ENCODE results near the gene SLC22A17.

Gene SLC22A17

GRCh38 chr14:23357261-23357660, 4.6 kb upstream of the SLC22A17 start:
- H3K36me3 ChIP-seq (ENCODE audit: control insufficient read depth, insufficient read depth, low read length): no peaks in the 10 kb centered on the region

GRCh38 chr14:23356662-23357061, 4.0 kb upstream of the SLC22A17 start:
- H3K27me3 ChIP-seq (ENCODE audit: control insufficient read depth, insufficient read depth, low read length): peaks cover 27% of the 10 kb centered on the region
- no peaks in the 10 kb centered on the region for H3K36me3 ChIP-seq (ENCODE audit: control insufficient read depth, insufficient read depth, low read length)
- H3K4me1 ChIP-seq (ENCODE audit: control insufficient read depth, insufficient read depth, low read length): peaks cover 8% of the 10 kb centered on the region
- no peak overlapping the region for H3K9ac ChIP-seq (ENCODE audit: low read length)
- no peak overlapping the region for H3K4me3 ChIP-seq (ENCODE audit: low read length)
- no peaks in the 10 kb centered on the region for H3K9me3 ChIP-seq (ENCODE audit: control insufficient read depth, low read length)

More at GRCh38 chr14:23357261-23357660, 4.6 kb upstream of the SLC22A17 start:
- Histone ChIP-seq H3K4me3 (ENCODE audit: low read length) (no peak overlapping the region), H3K9me3 (ENCODE audit: control insufficient read depth, low read length) (no peaks in the 10 kb centered on the region), H3K9ac (ENCODE audit: low read length) (no peak overlapping the region), H3K27me3 (ENCODE audit: control insufficient read depth, insufficient read depth, low read length) (peaks cover 21% of the 10 kb centered on the region), H3K4me1 (ENCODE audit: control insufficient read depth, insufficient read depth, low read length) (peaks cover 4% of the 10 kb centered on the region)

GRCh38 chr14:23355871-23356435, 3.3 kb upstream of the SLC22A17 start:
- no peaks in the 10 kb centered on the region for H3K9me3 ChIP-seq (ENCODE audit: control insufficient read depth, low read length)
- peaks cover 9% of the 10 kb centered on the region for H3K4me1 ChIP-seq (ENCODE audit: control insufficient read depth, insufficient read depth, low read length)
- H3K9ac ChIP-seq (ENCODE audit: low read length): no peak overlapping the region
- H3K27me3 ChIP-seq (ENCODE audit: control insufficient read depth, insufficient read depth, low read length): peaks cover 34% of the 10 kb centered on the region
- H3K4me3 ChIP-seq (ENCODE audit: low read length): no peak overlapping the region
- H3K36me3 ChIP-seq (ENCODE audit: control insufficient read depth, insufficient read depth, low read length): no peaks in the 10 kb centered on the region

GRCh38 chr14:23354990-23355389, 2.3 kb upstream of the SLC22A17 start:
- Histone ChIP-seq H3K9me3 (ENCODE audit: control insufficient read depth, low read length) (no peaks in the 10 kb centered on the region), H3K27me3 (ENCODE audit: control insufficient read depth, insufficient read depth, low read length) (peaks cover 36% of the 10 kb centered on the region), H3K9ac (ENCODE audit: low read length) (no peak overlapping the region), H3K4me1 (ENCODE audit: control insufficient read depth, insufficient read depth, low read length) (peaks cover 9% of the 10 kb centered on the region), H3K36me3 (ENCODE audit: control insufficient read depth, insufficient read depth, low read length) (no peaks in the 10 kb centered on the region), H3K4me3 (ENCODE audit: low read length) (no peak overlapping the region)

DNA sequence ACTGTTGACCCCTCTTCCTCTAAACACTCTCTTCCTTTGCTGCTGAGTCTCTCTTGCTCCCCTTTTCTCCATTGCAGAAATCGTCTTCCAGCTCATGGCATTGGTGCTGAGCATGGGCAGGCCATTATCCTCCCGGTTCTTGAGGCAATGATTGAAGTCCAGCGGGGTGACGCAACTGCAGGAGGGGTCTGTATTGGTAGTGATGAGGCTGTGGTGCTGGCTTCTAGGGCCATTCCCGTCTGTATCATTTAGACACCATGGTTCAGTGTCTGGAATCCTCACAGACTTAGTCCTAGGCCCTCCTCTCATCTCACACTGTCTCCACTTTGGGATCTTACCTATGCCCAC, 720 bp upstream of the SLC22A17 start:
- Histone ChIP-seq H3K27me3 (ENCODE audit: control insufficient read depth, insufficient read depth, low read length) (peaks cover 35% of the 10 kb centered on the region), H3K4me3 (ENCODE audit: low read length) (no peak overlapping the region), H3K36me3 (ENCODE audit: control insufficient read depth, insufficient read depth, low read length) (no peaks in the 10 kb centered on the region), H3K9ac (ENCODE audit: low read length) (no peak overlapping the region), H3K4me1 (ENCODE audit: control insufficient read depth, insufficient read depth, low read length) (peaks cover 9% of the 10 kb centered on the region), H3K9me3 (ENCODE audit: control insufficient read depth, low read length) (no peaks in the 10 kb centered on the region)

DNA sequence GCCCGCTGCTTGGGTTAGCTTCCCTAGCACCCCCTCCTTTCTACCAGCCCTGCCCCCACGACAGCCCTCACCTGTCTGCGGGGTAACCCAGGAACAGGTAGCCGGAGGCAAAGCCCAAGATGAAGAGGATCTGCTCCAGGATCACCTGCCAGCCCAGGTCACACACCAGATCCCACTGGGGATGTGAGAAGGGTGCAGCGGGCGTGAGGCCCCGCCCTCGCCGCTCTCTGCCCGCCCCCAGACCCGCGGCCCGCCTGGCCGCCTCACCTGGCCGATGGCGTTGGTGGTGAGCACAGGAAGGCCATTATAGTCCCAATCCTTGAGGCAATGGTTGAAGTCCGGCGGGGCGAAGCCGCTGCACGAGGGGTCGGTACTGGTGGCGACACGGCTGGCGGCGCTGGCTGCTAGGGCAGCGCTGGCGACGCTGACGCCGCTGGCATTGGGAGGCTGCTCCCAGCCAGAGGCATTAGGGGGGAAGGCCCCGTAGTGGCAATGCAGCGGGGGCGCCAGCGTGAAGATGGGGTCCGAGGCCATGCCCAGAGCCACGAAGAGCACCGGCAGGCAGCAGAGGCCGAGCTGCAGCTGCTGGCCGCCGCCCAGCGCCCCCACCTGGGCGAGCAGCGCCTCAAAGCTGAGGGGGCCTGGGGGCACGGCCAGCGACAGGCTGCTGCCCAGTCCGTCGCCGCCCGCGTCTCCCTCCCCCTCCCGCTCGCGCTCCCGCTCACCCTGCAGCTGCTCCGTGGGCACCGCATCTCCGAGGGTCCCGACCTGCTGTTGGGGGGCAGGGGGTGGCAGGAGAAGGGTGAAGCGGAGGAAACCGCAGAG, 794 bp downstream of the SLC22A17 start:
- Histone ChIP-seq H3K36me3 (ENCODE audit: control insufficient read depth, insufficient read depth, low read length) (no peaks in the 10 kb centered on the region), H3K9me3 (ENCODE audit: control insufficient read depth, low read length) (no peaks in the 10 kb centered on the region), H3K4me1 (ENCODE audit: control insufficient read depth, insufficient read depth, low read length) (peaks cover 9% of the 10 kb centered on the region), H3K9ac (ENCODE audit: low read length) (peak overlapping the region; percentile 44), H3K4me3 (ENCODE audit: low read length) (no peak overlapping the region), H3K27me3 (ENCODE audit: control insufficient read depth, insufficient read depth, low read length) (peaks cover 35% of the 10 kb centered on the region)

- peaks cover 9% of the 10 kb centered on the region for H3K4me1 ChIP-seq (ENCODE audit: control insufficient read depth, insufficient read depth, low read length)
- no peaks in the 10 kb centered on the region for H3K36me3 ChIP-seq (ENCODE audit: control insufficient read depth, insufficient read depth, low read length)
- no peak overlapping the region for H3K9ac ChIP-seq (ENCODE audit: low read length)
- H3K9me3 ChIP-seq (ENCODE audit: control insufficient read depth, low read length): no peaks in the 10 kb centered on the region
- H3K4me3 ChIP-seq (ENCODE audit: low read length): no peak overlapping the region
- peaks cover 30% of the 10 kb centered on the region for H3K27me3 ChIP-seq (ENCODE audit: control insufficient read depth, insufficient read depth, low read length)
Measured at GRCh38 chr14:23349156-23349845, 3.4 kb downstream of the SLC22A17 start.

- Histone ChIP-seq H3K4me1 (ENCODE audit: control insufficient read depth, insufficient read depth, low read length) (peaks cover 9% of the 10 kb centered on the region), H3K4me3 (ENCODE audit: low read length) (no peak overlapping the region), H3K36me3 (ENCODE audit: control insufficient read depth, insufficient read depth, low read length) (no peaks in the 10 kb centered on the region), H3K9me3 (ENCODE audit: control insufficient read depth, low read length) (no peaks in the 10 kb centered on the region), H3K9ac (ENCODE audit: low read length) (no peak overlapping the region), H3K27me3 (ENCODE audit: control insufficient read depth, insufficient read depth, low read length) (peaks cover 28% of the 10 kb centered on the region)
Measured at GRCh38 chr14:23348297-23348655, 4.4 kb downstream of the SLC22A17 start.

- H3K4me3 ChIP-seq (ENCODE audit: low read length): no peak overlapping the region
- H3K36me3 ChIP-seq (ENCODE audit: control insufficient read depth, insufficient read depth, low read length): no peaks in the 10 kb centered on the region
- no peak overlapping the region for H3K9ac ChIP-seq (ENCODE audit: low read length)
- peaks cover 5% of the 10 kb centered on the region for H3K4me1 ChIP-seq (ENCODE audit: control insufficient read depth, insufficient read depth, low read length)
- no peaks in the 10 kb centered on the region for H3K9me3 ChIP-seq (ENCODE audit: control insufficient read depth, low read length)
- H3K27me3 ChIP-seq (ENCODE audit: control insufficient read depth, insufficient read depth, low read length): peaks cover 22% of the 10 kb centered on the region
Measured at GRCh38 chr14:23347406-23348296, 5.0 kb downstream of the SLC22A17 start.

- peaks cover 14% of the 10 kb centered on the region for H3K27me3 ChIP-seq (ENCODE audit: control insufficient read depth, insufficient read depth, low read length)
- no peaks in the 10 kb centered on the region for H3K9me3 ChIP-seq (ENCODE audit: control insufficient read depth, low read length)
- peaks cover 3% of the 10 kb centered on the region for H3K4me1 ChIP-seq (ENCODE audit: control insufficient read depth, insufficient read depth, low read length)
- no peak overlapping the region for H3K4me3 ChIP-seq (ENCODE audit: low read length)
- no peak overlapping the region for H3K9ac ChIP-seq (ENCODE audit: low read length)
- H3K36me3 ChIP-seq (ENCODE audit: control insufficient read depth, insufficient read depth, low read length): no peaks in the 10 kb centered on the region
Measured at GRCh38 chr14:23346693-23347405, 5.8 kb downstream of the SLC22A17 start.

GRCh38 chr14:23345987-23346692, 6.5 kb downstream of the SLC22A17 start:
- H3K9me3 ChIP-seq (ENCODE audit: control insufficient read depth, low read length): no peaks in the 10 kb centered on the region
- no peaks in the 10 kb centered on the region for H3K36me3 ChIP-seq (ENCODE audit: control insufficient read depth, insufficient read depth, low read length)
- H3K27me3 ChIP-seq (ENCODE audit: control insufficient read depth, insufficient read depth, low read length): peaks cover 6% of the 10 kb centered on the region
- no peaks in the 10 kb centered on the region for H3K4me1 ChIP-seq (ENCODE audit: control insufficient read depth, insufficient read depth, low read length)
- H3K4me3 ChIP-seq (ENCODE audit: low read length): no peak overlapping the region
- no peak overlapping the region for H3K9ac ChIP-seq (ENCODE audit: low read length)
